ENCODE measurements around the gene E2F4.

Gene E2F4

DNA sequence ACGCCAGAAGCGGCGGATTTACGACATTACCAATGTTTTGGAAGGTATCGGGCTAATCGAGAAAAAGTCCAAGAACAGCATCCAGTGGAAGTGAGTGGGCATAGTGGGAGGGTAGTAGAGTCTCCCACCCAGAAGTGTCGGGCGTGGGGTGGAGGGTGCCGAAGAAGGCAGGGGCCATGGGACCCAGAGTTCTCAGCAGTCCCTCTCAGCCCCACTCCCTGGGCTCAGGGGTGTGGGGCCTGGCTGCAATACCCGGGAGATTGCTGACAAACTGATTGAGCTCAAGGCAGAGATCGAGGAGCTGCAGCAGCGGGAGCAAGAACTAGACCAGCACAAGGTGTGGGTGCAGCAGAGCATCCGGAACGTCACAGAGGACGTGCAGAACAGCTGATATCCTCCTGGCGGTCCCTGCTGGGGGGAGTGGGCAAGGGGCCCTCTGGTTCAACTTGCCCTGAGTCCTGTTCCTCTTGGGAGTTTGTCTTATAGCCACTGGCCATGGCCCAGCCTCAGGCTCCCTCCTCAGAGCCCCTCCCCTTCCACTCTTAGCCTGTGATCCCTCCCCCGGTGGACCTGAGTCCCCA, 916 bp downstream of the E2F4 start:
- DNase-seq, result no peak

DNA sequence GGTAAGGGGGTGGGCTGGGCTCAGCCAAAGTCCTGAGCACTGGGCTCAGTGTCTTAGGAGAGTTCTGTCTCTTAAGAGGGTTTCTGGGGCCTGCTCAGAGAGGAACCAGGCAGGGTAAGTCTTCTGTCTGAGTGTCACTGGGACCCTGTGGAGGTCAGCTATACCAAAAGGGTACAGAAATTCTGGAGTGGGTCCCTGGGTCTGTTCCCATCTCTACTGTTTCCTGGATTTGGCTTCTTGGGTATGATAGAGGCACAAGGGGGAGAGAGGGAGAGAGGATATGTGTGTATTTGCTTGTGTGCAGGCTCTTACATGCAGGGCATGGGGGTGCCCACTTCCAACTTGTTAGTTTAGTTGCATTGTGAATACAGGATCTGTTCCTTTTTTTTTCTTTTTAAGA, 1.6 kb downstream of the E2F4 start:
- DNase-seq, result no peak

DNA sequence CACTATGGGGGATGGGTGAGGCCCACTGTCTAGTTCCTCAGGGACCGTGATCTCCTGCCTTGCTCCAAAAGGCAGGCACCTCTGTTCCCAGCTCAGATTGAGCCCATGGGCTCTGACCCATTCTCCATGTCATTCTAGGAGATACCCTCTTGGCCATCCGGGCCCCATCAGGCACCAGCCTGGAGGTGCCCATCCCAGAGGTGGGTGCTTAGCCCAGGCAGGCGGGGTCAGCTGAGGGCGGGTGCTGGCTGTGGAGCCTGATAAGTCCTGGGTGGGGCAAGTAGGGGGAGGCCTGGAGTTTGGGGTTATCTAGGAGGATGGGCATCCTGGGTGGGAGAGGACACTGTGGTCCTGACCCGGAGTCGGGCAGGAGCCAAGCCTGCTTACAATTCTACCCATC, 2.3 kb downstream of the E2F4 start:
- no peak for DNase-seq

DNA sequence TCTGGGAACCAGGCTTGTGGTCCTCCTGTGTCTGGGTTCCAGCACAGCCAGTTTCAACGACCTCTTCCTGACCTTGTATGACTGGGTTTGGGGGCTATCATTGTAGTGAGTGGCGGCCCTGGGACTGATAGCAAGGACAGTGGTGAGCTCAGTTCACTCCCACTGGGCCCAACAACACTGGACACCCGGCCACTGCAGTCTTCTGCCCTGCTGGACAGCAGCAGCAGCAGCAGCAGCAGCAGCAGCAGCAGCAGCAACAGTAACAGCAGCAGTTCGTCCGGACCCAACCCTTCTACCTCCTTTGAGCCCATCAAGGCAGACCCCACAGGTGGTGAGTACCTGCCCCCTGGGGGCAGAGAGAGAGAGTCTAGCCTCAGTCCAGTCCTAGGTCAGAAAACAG, 3.7 kb downstream of the E2F4 start:
- no peak for DNase-seq

DNA sequence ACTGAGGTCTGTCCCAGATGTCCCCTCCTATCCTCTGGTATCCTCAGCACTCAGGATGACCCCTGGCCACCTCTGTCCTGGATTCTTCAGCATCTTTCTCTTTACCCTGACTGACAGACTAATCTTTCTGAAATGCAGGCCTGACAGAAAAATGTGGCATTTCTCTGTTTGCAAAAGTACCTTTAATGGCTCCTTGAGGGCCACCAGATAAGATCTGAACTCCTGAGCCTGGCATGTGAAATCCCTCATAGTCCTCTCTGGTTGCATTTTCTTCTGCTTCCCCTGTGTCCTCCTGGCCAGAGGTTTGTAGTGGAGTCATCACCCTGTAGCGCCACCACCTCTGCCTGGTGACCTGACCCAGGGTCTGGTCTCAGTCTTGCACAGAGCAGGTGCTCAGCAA, 4.9 kb downstream of the E2F4 start:
- DNase-seq, result no peak

DNA sequence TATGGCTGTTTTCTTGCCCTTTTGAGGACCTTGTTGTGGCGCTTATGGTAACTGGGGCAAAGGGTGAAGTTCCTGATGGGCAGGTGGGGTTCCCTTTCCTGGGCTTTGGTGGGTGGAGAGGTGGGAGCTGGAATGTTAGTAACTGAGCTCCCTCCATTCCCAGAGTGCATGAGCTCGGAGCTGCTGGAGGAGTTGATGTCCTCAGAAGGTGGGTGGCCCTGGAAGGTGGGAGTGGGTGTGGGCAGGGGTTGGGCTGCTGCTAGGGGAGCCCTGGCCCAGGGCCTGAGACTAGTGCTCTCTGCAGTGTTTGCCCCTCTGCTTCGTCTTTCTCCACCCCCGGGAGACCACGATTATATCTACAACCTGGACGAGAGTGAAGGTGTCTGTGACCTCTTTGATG, 5.7 kb downstream of the E2F4 start:
- no peak for DNase-seq

DNA sequence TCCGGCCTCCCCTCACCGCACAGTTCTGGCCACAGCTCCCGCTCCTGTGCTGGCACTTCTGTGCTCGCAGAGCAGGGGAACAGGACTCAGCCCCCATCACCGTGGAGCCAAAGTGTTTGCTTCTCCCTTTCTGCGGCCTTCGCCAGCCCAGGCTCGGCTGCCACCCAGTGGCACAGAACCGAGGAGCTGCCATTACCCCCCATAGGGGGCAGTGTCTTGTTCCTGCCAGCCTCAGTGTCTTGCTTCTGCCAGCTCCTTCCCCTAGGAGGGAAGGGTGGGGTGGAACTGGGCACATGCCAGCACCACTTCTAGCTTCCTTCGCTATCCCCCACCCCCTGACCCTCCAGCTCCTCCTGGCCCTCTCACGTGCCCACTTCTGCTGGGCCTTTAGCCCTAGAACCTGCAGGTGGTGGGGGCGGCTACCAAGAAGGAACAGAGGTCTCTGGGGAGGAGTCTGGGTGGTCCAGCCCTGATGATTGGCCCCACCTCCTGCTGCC, 6.3 kb downstream of the E2F4 start:
- peak; percentile 39 for DNase-seq

DNA sequence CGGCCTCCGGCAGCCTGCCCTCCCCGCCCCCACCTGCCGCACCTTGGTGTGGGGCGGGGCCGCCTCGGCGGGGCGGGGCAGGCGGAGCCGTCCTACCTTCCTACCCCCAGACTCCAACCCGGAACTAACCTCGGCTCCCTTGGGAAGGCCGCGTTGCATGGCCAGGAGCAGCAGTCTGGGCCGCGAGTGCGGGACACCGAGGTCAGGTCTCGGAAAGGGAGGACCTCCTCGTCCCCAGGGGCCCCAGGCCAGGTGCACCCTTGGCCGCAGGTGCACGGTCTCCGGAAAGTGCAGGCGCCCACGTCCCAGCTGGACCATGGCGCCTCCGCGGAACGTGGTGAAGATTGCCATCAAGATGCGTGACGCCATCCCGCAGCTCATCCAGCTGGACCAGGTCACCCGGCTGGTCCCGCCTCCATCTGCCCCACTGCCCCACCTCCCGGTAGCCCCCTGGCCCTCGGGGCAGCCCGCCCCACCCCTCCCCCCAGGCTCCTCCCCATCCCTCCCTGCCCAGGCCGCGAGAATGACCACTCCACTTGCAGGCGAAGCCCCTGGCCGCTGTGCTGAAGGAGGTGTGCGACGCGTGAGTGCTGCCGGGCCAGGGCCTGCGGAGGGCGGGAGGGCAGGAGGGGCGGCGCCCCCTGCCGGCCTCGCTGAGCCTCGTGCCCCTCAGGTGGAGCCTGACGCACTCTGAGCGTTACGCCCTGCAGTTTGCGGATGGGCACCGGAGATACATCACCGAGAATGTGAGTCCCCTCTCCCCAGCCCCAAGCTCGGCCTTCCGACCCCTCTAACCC, 7.3 kb downstream of the E2F4 start, which contains the start of gene ELMO3:
ELMO3 (plus strand) TSS at position 121 of the 797 bp plus-strand sequence; CDS start at position 317, 196 bp downstream.
- DNase-seq, result no peak

DNA sequence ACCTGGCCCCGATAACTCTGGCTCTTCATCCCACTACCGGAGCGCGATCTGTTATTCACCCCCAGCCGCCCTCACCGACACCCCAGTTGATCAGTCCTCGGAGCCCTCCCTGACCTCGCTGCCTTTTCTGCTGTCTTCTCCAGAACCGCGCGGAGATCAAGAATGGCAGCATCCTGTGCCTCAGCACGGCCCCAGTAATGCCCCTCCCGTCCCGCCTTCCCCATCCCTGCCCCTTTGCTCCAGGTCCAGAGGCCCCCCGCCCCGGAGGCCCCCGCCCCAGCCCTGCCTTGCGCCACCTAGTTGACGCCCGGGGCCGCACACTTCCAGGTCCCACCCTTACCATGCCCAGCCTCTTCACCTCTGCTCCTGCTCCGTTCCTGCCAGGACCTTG, 7.8 kb downstream of the E2F4 start:
- DNase-seq, result no peak

DNA sequence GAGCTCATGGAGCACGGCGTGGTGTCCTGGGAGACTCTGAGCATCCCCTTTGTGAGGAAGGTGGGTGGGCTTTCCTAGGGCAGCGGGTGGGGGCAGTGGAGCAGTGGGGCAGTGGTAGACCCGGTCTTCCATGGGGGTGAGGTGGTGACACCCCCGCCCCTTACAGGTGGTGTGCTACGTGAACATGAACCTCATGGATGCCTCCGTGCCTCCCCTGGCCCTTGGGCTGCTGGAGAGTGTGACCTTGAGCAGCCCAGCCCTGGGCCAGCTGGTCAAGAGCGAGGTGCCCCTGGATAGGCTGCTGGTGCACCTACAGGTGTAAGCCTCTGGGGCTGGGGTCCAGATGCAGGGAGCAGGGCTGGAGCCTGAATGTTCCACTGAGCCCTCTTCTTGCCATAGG, 8.5 kb downstream of the E2F4 start:
- DNase-seq, result no peak

DNA sequence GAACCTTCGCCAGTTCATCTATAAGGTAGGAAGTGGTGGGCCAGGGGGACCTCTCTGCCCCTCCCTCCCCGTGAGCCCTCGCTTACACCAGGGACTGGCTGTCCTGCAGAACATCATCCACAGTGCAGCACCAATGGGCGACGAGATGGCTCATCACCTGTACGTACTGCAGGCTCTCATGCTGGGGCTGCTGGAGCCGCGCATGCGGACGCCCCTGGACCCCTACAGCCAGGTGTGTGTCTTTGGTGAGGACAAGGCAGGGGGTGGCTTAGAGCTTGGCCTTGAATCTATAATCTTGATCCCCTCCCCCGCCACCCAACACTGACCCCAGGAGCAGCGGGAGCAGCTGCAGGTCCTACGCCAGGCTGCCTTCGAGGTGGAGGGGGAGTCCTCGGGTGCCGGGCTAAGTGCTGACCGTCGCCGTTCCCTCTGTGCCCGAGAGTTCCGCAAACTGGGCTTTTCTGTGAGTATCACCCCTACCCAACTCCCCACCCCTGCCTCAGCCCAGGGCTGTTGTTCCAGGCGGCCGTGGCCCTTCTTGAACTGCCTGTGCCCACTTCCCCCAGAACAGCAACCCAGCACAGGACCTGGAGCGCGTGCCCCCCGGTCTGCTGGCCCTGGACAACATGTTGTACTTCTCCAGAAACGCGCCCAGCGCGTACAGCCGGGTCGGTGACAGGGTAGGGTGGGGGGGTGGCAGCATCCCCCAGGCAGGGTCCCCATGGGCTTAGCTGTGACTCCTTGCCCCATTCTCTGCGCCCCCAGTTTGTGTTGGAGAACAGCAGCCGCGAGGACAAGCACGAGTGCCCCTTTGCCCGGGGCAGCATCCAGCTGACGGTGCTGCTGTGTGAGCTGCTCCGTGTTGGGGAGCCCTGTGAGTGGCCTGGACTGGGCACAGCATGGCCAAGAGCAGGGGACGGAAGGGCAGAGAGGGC, 9.7 kb downstream of the E2F4 start:
- no peak for DNase-seq

DNA sequence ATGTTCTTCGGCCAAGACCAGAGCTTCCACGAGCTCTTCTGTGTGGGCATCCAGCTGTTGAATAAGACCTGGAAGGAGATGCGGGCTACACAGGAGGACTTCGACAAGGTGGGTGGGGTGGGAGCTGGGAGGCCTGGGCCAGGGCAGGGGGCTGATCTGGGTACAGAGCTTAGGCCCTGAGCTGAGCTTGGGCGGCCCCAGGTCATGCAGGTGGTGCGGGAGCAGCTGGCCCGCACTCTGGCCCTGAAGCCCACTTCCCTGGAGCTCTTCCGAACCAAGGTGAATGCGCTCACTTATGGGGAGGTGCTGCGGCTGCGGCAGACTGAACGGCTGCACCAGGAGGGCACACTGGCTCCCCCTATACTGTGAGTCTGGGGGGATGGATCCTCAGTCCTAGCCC, 10.5 kb downstream of the E2F4 start:
- no peak for DNase-seq

DNA sequence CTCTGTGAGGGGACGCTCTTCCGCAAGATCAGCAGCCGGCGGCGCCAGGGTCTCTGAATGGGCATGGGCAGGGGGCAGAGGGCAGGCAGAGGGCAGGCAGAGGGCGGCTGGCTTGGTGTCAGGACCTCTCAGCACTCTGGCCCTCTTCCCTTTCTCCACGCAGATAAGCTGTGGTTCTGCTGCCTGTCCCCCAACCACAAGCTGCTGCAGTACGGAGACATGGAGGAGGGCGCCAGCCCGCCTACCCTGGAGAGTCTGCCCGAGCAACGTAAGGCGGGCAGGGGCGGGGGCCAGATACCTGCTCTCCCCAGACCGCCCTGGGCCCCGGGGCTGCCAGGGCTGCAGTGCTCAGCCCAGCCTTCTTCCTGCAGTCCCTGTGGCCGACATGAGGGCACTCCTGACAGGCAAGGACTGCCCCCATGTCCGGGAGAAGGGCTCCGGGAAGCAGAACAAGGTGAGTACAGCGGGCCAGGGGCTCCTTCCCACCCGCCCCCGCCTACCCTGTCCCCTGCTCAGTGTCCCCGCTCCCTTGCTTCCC, 11.1 kb downstream of the E2F4 start:
- DNase-seq, result no peak

DNA sequence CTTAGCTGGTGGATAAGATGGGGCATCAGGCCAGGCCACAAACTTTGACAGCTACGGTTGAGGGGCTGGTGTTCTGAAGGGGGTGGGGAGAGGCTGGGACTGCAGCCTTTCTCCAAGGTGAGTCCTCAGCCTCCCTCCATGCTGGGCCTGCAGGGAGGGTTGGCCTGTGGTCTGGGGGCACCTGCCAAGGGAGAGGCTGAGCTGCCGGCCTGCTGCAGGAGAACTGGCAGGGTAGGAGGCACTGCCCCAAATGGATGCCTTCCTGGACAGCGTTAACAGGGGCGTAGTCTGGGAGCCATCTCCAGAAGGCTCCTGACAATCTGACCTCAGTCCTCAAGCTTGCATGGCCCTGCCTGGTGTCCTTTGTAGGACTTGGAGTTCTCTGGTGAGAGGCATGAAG, 12.1 kb downstream of the E2F4 start:
- no peak for DNase-seq

DNA sequence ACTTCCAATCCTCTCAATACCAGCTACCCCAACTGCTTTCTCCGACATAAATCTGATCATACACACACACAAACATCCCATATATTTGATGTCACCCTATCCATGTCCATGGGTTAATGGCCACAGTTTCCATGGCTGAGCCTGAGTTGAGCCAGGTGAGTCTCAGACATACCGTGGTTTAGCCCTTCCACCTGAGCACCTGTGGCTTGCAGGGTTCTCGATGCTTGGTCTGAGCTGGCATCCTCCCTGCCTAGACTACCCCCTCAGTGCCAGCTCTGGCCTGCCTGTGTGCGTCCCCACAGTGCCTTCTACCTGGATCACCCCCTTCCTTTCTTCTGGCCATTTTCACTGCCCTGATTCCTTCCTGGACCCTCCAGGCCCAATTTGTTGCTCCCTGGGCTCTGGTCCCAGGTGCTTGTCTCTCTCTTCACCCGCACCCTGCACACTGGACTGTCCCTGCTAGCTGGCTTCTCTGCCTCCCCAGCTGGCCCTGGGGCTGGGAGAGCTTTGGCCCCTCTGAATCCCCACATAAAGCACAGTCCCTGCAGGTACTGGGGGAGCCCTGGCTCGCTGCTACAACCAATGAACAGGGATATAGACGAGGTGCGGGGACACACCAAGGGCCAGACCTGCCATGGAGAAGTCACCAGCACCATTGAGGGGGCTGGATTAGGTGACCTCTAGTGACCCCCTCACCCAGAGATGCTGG, 14.3 kb downstream of the E2F4 start:
- no peak for DNase-seq

DNA sequence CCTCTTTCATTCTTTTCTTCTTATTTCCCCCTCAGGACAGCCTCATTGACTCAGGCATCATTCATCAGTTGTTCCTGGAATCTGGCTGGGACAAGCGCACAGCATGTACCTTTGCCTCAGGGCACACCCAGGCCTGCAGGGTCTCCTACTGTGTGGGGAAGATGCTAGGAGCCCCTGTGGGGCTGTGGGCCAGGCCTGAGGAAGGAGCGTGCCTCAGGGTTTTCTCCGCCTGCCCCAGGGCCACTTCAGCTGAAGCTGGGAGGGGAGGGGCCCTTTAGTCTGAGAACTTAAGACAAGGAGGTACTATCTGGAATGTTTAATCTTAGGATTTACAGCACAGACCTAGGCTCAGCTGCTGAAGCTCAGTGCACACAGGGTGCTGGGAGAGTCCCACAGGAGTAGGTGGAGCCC, 14.9 kb downstream of the E2F4 start:
- DNase-seq, result no peak

DNA sequence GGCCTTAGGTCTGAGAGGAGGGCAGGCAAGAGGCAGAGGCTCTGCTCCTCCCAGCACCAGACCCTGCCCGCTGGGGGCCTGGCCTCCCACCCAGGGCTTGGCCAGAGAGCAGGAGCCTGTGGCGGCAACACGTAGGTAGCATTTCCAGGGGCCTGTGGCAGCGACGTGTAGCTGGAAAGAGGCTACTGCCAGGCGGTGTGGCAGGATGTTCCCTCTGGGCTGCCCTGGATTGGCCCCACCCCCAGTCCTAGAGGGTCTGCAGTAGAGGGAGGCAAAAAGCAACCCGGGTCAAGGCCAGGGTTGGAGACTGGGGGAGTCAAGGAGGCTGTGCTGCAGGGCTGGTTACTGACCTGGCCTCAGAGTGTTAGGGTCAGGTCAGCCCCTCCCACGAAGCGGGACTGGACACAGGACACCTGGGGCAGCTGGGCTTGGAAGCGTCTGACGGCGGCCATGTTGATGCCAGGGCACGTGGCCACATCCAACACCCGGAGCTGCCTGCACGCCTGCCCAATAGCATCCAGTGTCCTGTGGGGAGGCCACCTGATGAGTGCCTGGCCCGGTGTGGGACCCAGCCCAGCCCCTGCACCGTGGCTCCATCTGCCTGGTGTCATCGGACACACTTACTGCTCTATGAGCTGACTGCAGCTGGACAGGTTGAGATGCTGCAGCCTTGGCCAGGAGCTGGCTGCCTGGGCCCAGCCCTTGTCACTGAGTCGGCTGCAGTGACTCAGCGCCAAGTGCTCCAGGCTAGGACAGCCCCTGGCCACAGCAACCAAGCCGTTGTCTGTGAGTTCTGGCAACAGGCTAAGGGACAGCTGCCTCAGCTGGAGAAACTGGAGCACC, 15.5 kb downstream of the E2F4 start:
- DNase-seq, result peak; percentile 46

DNA sequence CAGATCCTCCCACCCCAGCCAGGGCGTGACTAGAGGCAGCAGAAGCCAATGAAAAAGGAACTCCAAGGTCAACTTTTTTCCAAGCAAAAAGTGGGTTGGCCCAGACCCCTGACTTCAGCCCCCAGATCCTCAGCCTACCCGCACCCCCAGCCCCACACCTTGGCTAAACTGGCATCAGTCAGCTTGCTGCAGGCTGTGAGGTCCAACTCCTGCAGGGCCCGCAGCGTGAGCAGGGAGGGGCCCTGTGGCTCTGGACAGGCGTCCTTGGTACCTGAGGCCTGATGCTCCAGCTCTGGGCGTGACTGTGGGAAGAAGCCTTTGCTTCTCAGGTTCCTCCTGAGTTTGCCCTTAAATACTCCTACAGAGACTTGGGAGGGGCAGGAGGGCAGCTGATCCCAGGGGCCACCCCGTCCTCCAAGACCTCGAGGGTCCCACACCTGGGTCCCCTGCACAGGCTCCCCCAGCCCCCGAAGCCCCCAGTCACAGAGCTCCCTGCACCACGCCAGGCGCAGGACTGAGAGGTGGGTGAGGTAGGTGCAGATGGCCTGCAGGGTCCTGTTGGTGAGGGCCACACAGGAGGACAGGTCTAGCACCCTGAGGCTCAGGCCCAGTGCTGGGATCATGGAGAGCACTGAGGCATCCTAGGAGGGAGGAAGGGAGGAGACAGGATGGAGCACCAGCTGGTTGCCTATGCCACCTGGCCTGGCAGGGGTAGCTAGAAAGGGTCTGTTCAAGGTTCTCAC, 16.4 kb downstream of the E2F4 start:
- DNase-seq, result no peak

DNA sequence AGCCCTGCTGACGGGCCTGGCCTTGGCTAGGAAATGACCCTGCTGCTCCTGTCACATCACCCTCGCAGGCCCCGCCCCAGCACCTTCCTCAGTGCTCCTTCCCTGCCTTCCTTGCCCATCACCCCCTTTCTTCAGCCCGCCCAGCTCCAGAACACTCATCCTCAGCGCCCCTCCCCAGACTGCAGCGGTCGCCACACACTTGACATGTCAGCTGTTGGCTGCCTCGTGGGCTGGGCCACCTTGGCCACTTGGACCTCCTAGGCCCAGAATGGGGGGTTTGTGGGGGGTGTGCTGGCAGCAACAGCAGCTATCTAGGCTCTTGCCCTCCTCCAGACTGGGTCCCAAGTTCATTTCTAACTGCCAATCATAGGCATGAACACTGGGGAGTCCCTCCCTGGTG, 17.6 kb downstream of the E2F4 start:
- no peak for DNase-seq

DNA sequence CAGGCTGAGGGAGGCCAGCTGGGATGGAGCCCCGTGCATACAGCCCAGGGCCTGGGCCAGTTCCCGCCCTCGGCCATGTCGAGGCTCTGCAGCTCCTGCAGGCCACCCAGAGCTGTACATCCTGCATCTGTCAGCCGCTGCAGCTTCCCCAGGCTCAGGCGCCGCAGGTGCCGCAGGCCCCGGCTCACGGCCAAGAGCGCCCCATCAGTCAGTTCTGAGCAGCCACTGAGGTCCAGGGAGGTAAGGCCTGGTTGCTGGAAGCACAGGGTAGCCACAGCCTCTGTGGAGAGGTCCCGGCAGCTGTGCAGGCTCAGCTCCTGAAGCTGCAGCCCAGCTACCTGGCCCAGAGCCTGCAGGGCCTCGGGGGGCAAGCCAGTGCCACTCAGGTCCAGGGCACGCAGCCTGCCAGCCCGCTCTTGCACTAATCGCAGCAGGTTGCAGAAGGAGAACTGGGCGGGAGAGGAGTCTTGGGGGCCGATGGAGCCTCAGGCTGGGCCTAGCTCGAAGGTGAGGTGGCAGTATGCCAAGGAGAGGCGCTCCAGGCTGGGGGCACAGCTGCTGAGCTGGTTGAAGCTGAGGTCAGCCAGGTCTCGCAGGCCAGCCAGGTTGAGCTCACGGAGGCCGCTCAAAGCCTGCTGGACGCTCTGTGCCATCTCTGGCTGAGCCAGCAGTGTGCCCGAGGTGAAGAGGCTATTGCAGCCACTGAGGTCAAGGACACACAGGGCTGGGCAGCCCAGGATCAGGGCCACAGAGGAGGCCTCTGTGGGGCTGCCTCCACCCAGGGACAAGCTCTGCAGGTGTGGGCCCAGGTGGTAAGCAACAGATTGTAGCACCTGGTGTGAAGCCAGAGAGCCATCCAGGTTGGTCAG, 18.3 kb downstream of the E2F4 start:
- no peak for DNase-seq

All from fibroblast of skin of right biceps (primary cell).